ENCODE data around the gene FBP1. TPM values are rescaled to one million over a fixed set of nuclear protein-coding genes. Genes with fewer than 3 reads are reported as not detected.

Gene FBP1
- polyA plus RNA-seq, 3 donors, result 82.2 to 95.5 (median 84.4) TPM

GRCh38 chr9:94632737-94633136 lies 6.6 kb downstream of the FBP1 start:
- Mint-ChIP-seq H3K4me3 (no peak overlapping the region), H3K9me3 (no peaks in the 10 kb centered on the region), H3K4me1 (peaks cover 31% of the 10 kb centered on the region), H3K27me3 (ENCODE audit: low read depth in 3 of 3) (peaks cover 0 to 2% (median 0%) of the 10 kb centered on the region in 3 donors), H3K36me3 (peaks cover 20 to 52% of the 10 kb centered on the region in 2 donors), H3K27ac (no peak overlapping the region)
- Histone ChIP-seq H3K4me3 (replicated peaks in 1 of 3; ENCODE audit: low read depth in 2 of 3, low read length in 3 of 3) (no peak overlapping the region), H2AFZ (ENCODE audit: insufficient read depth, low read depth, low read length, poor library complexity, severe bottlenecking) (no peak overlapping the region), H3K27me3 (ENCODE audit: control insufficient read depth in 2 of 2, insufficient read depth in 2 of 2, low read length in 2 of 2) (no peaks in the 10 kb centered on the region), H3K27ac (ENCODE audit: low read depth in 1 of 2, low read length in 2 of 2) (no peak overlapping the region), H3K4me2 (replicated peaks; ENCODE audit: extremely low read depth, low read length, poor library complexity, severe bottlenecking) (no peak overlapping the region), H3K36me3 (replicated peaks in 1 of 2; ENCODE audit: control insufficient read depth in 1 of 2, insufficient read depth in 2 of 2, low read length in 2 of 2) (peaks cover 0 to 16% of the 10 kb centered on the region in 2 donors), H3K79me2 (ENCODE audit: insufficient read depth, low read length) (peaks cover 38% of the 10 kb centered on the region), H3K4me1 (ENCODE audit: control insufficient read depth in 1 of 2, insufficient read depth in 2 of 2, low read length in 2 of 2) (peaks cover 4 to 11% of the 10 kb centered on the region in 2 donors), H3K9ac (ENCODE audit: insufficient read depth, low read length, poor library complexity, severe bottlenecking) (no peak overlapping the region), H3K9me3 (replicated peaks in 1 of 2; ENCODE audit: control insufficient read depth in 1 of 2, insufficient read depth in 1 of 2, low read length in 2 of 2) (no peaks in the 10 kb centered on the region), H4K20me1 (ENCODE audit: insufficient read depth, low read length) (peaks cover 15% of the 10 kb centered on the region)
- no peak for TF ChIP-seq CTCF (IDR thresholded peaks at IDR 0.05)
- 86% methylated on average over 4 of the region's 5 CpGs for WGBS (ENCODE audit: insufficient coverage)
- DNase-seq, result no peak
- intact Hi-C loops (cut with micrococcal nuclease), result no loop called here

GRCh38 chr9:94631599-94631998 lies 7.7 kb downstream of the FBP1 start:
- Histone ChIP-seq H3K79me2 (ENCODE audit: insufficient read depth, low read length) (peaks cover 33% of the 10 kb centered on the region), H4K20me1 (ENCODE audit: insufficient read depth, low read length) (peaks cover 15% of the 10 kb centered on the region), H3K9me3 (replicated peaks in 1 of 2; ENCODE audit: control insufficient read depth in 1 of 2, insufficient read depth in 1 of 2, low read length in 2 of 2) (no peaks in the 10 kb centered on the region), H3K27ac (ENCODE audit: low read depth in 1 of 2, low read length in 2 of 2) (no peak overlapping the region), H3K27me3 (ENCODE audit: control insufficient read depth in 2 of 2, insufficient read depth in 2 of 2, low read length in 2 of 2) (no peaks in the 10 kb centered on the region), H3K4me2 (replicated peaks; ENCODE audit: extremely low read depth, low read length, poor library complexity, severe bottlenecking) (no peak overlapping the region), H3K9ac (ENCODE audit: insufficient read depth, low read length, poor library complexity, severe bottlenecking) (no peak overlapping the region), H2AFZ (ENCODE audit: insufficient read depth, low read depth, low read length, poor library complexity, severe bottlenecking) (no peak overlapping the region), H3K4me1 (ENCODE audit: control insufficient read depth in 1 of 2, insufficient read depth in 2 of 2, low read length in 2 of 2) (no peaks in the 10 kb centered on the region), H3K36me3 (replicated peaks in 1 of 2; ENCODE audit: control insufficient read depth in 1 of 2, insufficient read depth in 2 of 2, low read length in 2 of 2) (peaks cover 0 to 16% of the 10 kb centered on the region in 2 donors), H3K4me3 (replicated peaks in 1 of 3; ENCODE audit: low read depth in 2 of 3, low read length in 3 of 3) (no peak overlapping the region)
- Mint-ChIP-seq H3K27me3 (ENCODE audit: low read depth in 3 of 3) (no peaks in the 10 kb centered on the region), H3K36me3 (peaks cover 19 to 49% of the 10 kb centered on the region in 2 donors), H3K27ac (peak overlapping the region in 2 of 7 donors; percentile 50 to 69), H3K4me3 (no peak overlapping the region), H3K4me1 (peaks cover 22% of the 10 kb centered on the region), H3K9me3 (no peaks in the 10 kb centered on the region)
- no CpG with 5 or more reads among the region's 8 CpGs for WGBS (ENCODE audit: insufficient coverage)
- TF ChIP-seq CTCF (IDR thresholded peaks at IDR 0.05), result no peak
- no peak for DNase-seq
- intact Hi-C loops (cut with micrococcal nuclease), result no loop called here
